ENCODE data around the gene CLTC. TPM values are rescaled to one million over a fixed set of nuclear protein-coding genes. Genes with fewer than 3 reads are reported as not detected.

Gene CLTC
- total RNA-seq, 1 donor from 2014 or later: 188 TPM

- H3K27me3 Mint-ChIP-seq (ENCODE audit: low read depth): no peaks in the 10 kb centered on the region
- no peak for DNase-seq (ENCODE audit: low spot score)
- intact Hi-C loops (cut with micrococcal nuclease): no loop called here
- no peak overlapping the region for H3K4me3 Mint-ChIP-seq (ENCODE audit: low read depth)
- no peaks in the 10 kb centered on the region for H3K9me3 Mint-ChIP-seq
- H3K27ac Mint-ChIP-seq: peak overlapping the region; percentile 42
- H3K36me3 Mint-ChIP-seq (ENCODE audit: low read depth): peaks cover 63% of the 10 kb centered on the region
- H3K4me1 Mint-ChIP-seq (ENCODE audit: low read depth): peaks cover 18% of the 10 kb centered on the region
These were observed 50.2 kb downstream of the CLTC start for GRCh38 chr17:59669944-59670343.

GRCh38 chr17:59671386-59671785, 51.7 kb downstream of the CLTC start:
- H3K4me3 Mint-ChIP-seq (ENCODE audit: low read depth): no peak overlapping the region
- no peaks in the 10 kb centered on the region for H3K27me3 Mint-ChIP-seq (ENCODE audit: low read depth)
- no peaks in the 10 kb centered on the region for H3K9me3 Mint-ChIP-seq
- peak overlapping the region; percentile 44 for H3K27ac Mint-ChIP-seq
- peaks cover 18% of the 10 kb centered on the region for H3K4me1 Mint-ChIP-seq (ENCODE audit: low read depth)
- H3K36me3 Mint-ChIP-seq (ENCODE audit: low read depth): peaks cover 61% of the 10 kb centered on the region
- DNase-seq (ENCODE audit: low spot score): no peak
- intact Hi-C loops (cut with micrococcal nuclease): no loop called here

GRCh38 chr17:59675231-59675630, 55.5 kb downstream of the CLTC start:
- Mint-ChIP-seq H3K4me3 (ENCODE audit: low read depth) (no peak overlapping the region), H3K9me3 (no peaks in the 10 kb centered on the region), H3K4me1 (ENCODE audit: low read depth) (peaks cover 5% of the 10 kb centered on the region), H3K27me3 (ENCODE audit: low read depth) (no peaks in the 10 kb centered on the region), H3K36me3 (ENCODE audit: low read depth) (peaks cover 68% of the 10 kb centered on the region), H3K27ac (no peak overlapping the region)
- intact Hi-C loops (cut with micrococcal nuclease): no loop called here
- DNase-seq (ENCODE audit: low spot score): no peak

GRCh38 chr17:59676716-59677115, 57.0 kb downstream of the CLTC start:
- Mint-ChIP-seq H3K27ac (no peak overlapping the region), H3K36me3 (ENCODE audit: low read depth) (peaks cover 72% of the 10 kb centered on the region), H3K4me1 (ENCODE audit: low read depth) (peaks cover under 1% of the 10 kb centered on the region), H3K9me3 (no peaks in the 10 kb centered on the region), H3K4me3 (ENCODE audit: low read depth) (no peak overlapping the region), H3K27me3 (ENCODE audit: low read depth) (no peaks in the 10 kb centered on the region)
- intact Hi-C loops (cut with micrococcal nuclease): no loop called here
- no peak for DNase-seq (ENCODE audit: low spot score)

- no peak for DNase-seq (ENCODE audit: low spot score)
- Mint-ChIP-seq H3K36me3 (ENCODE audit: low read depth) (peaks cover 81% of the 10 kb centered on the region), H3K9me3 (no peaks in the 10 kb centered on the region), H3K4me3 (ENCODE audit: low read depth) (no peak overlapping the region), H3K27me3 (ENCODE audit: low read depth) (no peaks in the 10 kb centered on the region), H3K4me1 (ENCODE audit: low read depth) (no peaks in the 10 kb centered on the region), H3K27ac (no peak overlapping the region)
- intact Hi-C loops (cut with micrococcal nuclease): no loop called here
These were observed 59.2 kb downstream of the CLTC start for GRCh38 chr17:59678918-59679317.

GRCh38 chr17:59680314-59680713, 60.6 kb downstream of the CLTC start:
- H3K36me3 Mint-ChIP-seq (ENCODE audit: low read depth): peaks cover 78% of the 10 kb centered on the region
- H3K4me1 Mint-ChIP-seq (ENCODE audit: low read depth): no peaks in the 10 kb centered on the region
- H3K9me3 Mint-ChIP-seq: no peaks in the 10 kb centered on the region
- H3K27ac Mint-ChIP-seq: no peak overlapping the region
- no peaks in the 10 kb centered on the region for H3K27me3 Mint-ChIP-seq (ENCODE audit: low read depth)
- intact Hi-C loops (cut with micrococcal nuclease): no loop called here
- no peak for DNase-seq (ENCODE audit: low spot score)
- H3K4me3 Mint-ChIP-seq (ENCODE audit: low read depth): no peak overlapping the region

GRCh38 chr17:59683283-59683682, 63.6 kb downstream of the CLTC start:
- peaks cover 82% of the 10 kb centered on the region for H3K36me3 Mint-ChIP-seq (ENCODE audit: low read depth)
- no peaks in the 10 kb centered on the region for H3K27me3 Mint-ChIP-seq (ENCODE audit: low read depth)
- intact Hi-C loops (cut with micrococcal nuclease): no loop called here
- no peak for DNase-seq (ENCODE audit: low spot score)
- peaks cover 6% of the 10 kb centered on the region for H3K4me1 Mint-ChIP-seq (ENCODE audit: low read depth)
- H3K4me3 Mint-ChIP-seq (ENCODE audit: low read depth): no peak overlapping the region
- no peak overlapping the region for H3K27ac Mint-ChIP-seq
- H3K9me3 Mint-ChIP-seq: no peaks in the 10 kb centered on the region

GRCh38 chr17:59684967-59685366, 65.3 kb downstream of the CLTC start:
- no peak overlapping the region for H3K4me3 Mint-ChIP-seq (ENCODE audit: low read depth)
- H3K27ac Mint-ChIP-seq: no peak overlapping the region
- DNase-seq (ENCODE audit: low spot score): no peak
- H3K9me3 Mint-ChIP-seq: no peaks in the 10 kb centered on the region
- H3K27me3 Mint-ChIP-seq (ENCODE audit: low read depth): no peaks in the 10 kb centered on the region
- H3K4me1 Mint-ChIP-seq (ENCODE audit: low read depth): peaks cover 6% of the 10 kb centered on the region
- intact Hi-C loops (cut with micrococcal nuclease): no loop called here
- peaks cover 84% of the 10 kb centered on the region for H3K36me3 Mint-ChIP-seq (ENCODE audit: low read depth)

GRCh38 chr17:59688008-59688407, 68.3 kb downstream of the CLTC start:
- Mint-ChIP-seq H3K36me3 (ENCODE audit: low read depth) (peaks cover 85% of the 10 kb centered on the region), H3K9me3 (no peaks in the 10 kb centered on the region), H3K27ac (no peak overlapping the region), H3K4me1 (ENCODE audit: low read depth) (peaks cover 10% of the 10 kb centered on the region), H3K4me3 (ENCODE audit: low read depth) (no peak overlapping the region), H3K27me3 (ENCODE audit: low read depth) (no peaks in the 10 kb centered on the region)
- intact Hi-C loops (cut with micrococcal nuclease): no loop called here
- DNase-seq (ENCODE audit: low spot score): no peak

GRCh38 chr17:59688496-59688895, 68.8 kb downstream of the CLTC start:
- no peaks in the 10 kb centered on the region for H3K27me3 Mint-ChIP-seq (ENCODE audit: low read depth)
- no peak overlapping the region for H3K27ac Mint-ChIP-seq
- H3K36me3 Mint-ChIP-seq (ENCODE audit: low read depth): peaks cover 85% of the 10 kb centered on the region
- DNase-seq (ENCODE audit: low spot score): no peak
- peaks cover 10% of the 10 kb centered on the region for H3K4me1 Mint-ChIP-seq (ENCODE audit: low read depth)
- intact Hi-C loops (cut with micrococcal nuclease): no loop called here
- H3K4me3 Mint-ChIP-seq (ENCODE audit: low read depth): no peak overlapping the region
- no peaks in the 10 kb centered on the region for H3K9me3 Mint-ChIP-seq

GRCh38 chr17:59693582-59693981, 73.9 kb downstream of the CLTC start:
- peaks cover 25% of the 10 kb centered on the region for H3K4me1 Mint-ChIP-seq (ENCODE audit: low read depth)
- DNase-seq (ENCODE audit: low spot score): no peak
- intact Hi-C loops (cut with micrococcal nuclease): no loop called here
- no peak overlapping the region for H3K4me3 Mint-ChIP-seq (ENCODE audit: low read depth)
- H3K36me3 Mint-ChIP-seq (ENCODE audit: low read depth): peaks cover 91% of the 10 kb centered on the region
- H3K27ac Mint-ChIP-seq: no peak overlapping the region
- no peaks in the 10 kb centered on the region for H3K9me3 Mint-ChIP-seq
- no peaks in the 10 kb centered on the region for H3K27me3 Mint-ChIP-seq (ENCODE audit: low read depth)

GRCh38 chr17:59694344-59694743, 74.6 kb downstream of the CLTC start:
- Mint-ChIP-seq H3K27ac (peak overlapping the region; percentile 7), H3K4me3 (ENCODE audit: low read depth) (no peak overlapping the region), H3K27me3 (ENCODE audit: low read depth) (no peaks in the 10 kb centered on the region), H3K4me1 (ENCODE audit: low read depth) (peaks cover 31% of the 10 kb centered on the region), H3K36me3 (ENCODE audit: low read depth) (peaks cover 94% of the 10 kb centered on the region), H3K9me3 (no peaks in the 10 kb centered on the region)
- DNase-seq (ENCODE audit: low spot score): no peak
- intact Hi-C loops (cut with micrococcal nuclease): no loop called here

- Mint-ChIP-seq H3K36me3 (ENCODE audit: low read depth) (peaks cover 92% of the 10 kb centered on the region), H3K4me1 (ENCODE audit: low read depth) (peaks cover 43% of the 10 kb centered on the region), H3K27me3 (ENCODE audit: low read depth) (no peaks in the 10 kb centered on the region), H3K9me3 (no peaks in the 10 kb centered on the region), H3K27ac (no peak overlapping the region), H3K4me3 (ENCODE audit: low read depth) (no peak overlapping the region)
- DNase-seq (ENCODE audit: low spot score): no peak
- intact Hi-C loops (cut with micrococcal nuclease): no loop called here
These were observed 76.4 kb downstream of the CLTC start for GRCh38 chr17:59695945-59696681.
